GM19468 (cell line): ENCODE results near the gene LIME1.
"Not testable (repeated sequence)": the region's sequence is repeated elsewhere in the genome, so short reads cannot be mapped to it uniquely, and the experiment has no call there.

Experiments
- ATAC-seq: cut with Tn5 transposase; IDR thresholded peaks from one replicate; pipeline ENCODE4 v1.9.1; 2021; ENCODE audit warnings: mild to moderate bottlenecking, moderate library complexity, moderate number of reproducible peaks; ENCODE audit not compliant: unreplicated experiment; ENCODE audit errors: extremely low read depth

The LIME1 gene

GRCh38 chr20:63706852-63707557, 29.5 kb upstream of the LIME1 start:
- ATAC-seq: no peak

GRCh38 chr20:63707558-63708300, 28.7 kb upstream of the LIME1 start, which contains the start of the genes ARFRP1 and ZGPAT:
Gene ARFRP1 (minus strand): TSS chr20:63707976. CDS start chr20:63707091, 885 bp downstream.
Gene ZGPAT (plus strand): TSS chr20:63708039. CDS start chr20:63708581, 542 bp downstream.
- ATAC-seq: peak; percentile 51

- no peak for ATAC-seq
These were observed 27.9 kb upstream of the LIME1 start for GRCh38 chr20:63708301-63709148.

GRCh38 chr20:63709149-63709527, 27.3 kb upstream of the LIME1 start:
- ATAC-seq: no peak

- no peak for ATAC-seq
These were observed 25.3 kb upstream of the LIME1 start for GRCh38 chr20:63711085-63711645.

- ATAC-seq: no peak
These were observed 24.3 kb upstream of the LIME1 start for GRCh38 chr20:63712191-63712590.

GRCh38 chr20:63714858-63715257, 21.6 kb upstream of the LIME1 start:
- ATAC-seq: no peak

GRCh38 chr20:63718996-63719395, 17.5 kb upstream of the LIME1 start:
- no peak for ATAC-seq

GRCh38 chr20:63722967-63723622, 13.4 kb upstream of the LIME1 start:
- not testable (repeated sequence) for ATAC-seq

GRCh38 chr20:63730189-63730733, 6.2 kb upstream of the LIME1 start:
- not testable (repeated sequence) for ATAC-seq

GRCh38 chr20:63731410-63731809, 5.1 kb upstream of the LIME1 start:
- ATAC-seq: no peak

GRCh38 chr20:63732118-63733095, 4.1 kb upstream of the LIME1 start:
- ATAC-seq: no peak

GRCh38 chr20:63733117-63733516, 3.3 kb upstream of the LIME1 start:
- no peak for ATAC-seq

- ATAC-seq: no peak
These were observed 2.8 kb upstream of the LIME1 start for GRCh38 chr20:63733579-63734081.

- ATAC-seq: no peak
These were observed 2.1 kb upstream of the LIME1 start for GRCh38 chr20:63734111-63734945.

GRCh38 chr20:63734946-63735858, 1.3 kb upstream of the LIME1 start:
- no peak for ATAC-seq
